GM12801 (cell line): Measurements from ENCODE around the gene TMPRSS11E.

Experiments
- CTCF ChIP-seq: IDR thresholded peaks from one replicate; pipeline ENCODE4 v1.5.1; 2011; ENCODE audit warnings: control low read depth; ENCODE audit not compliant: insufficient read length; ENCODE audit errors: extremely low read depth

TMPRSS11E gene

GRCh38 chr4:68451246-68452211, 4.3 kb downstream of the TMPRSS11E start:
- no peak for TF ChIP-seq CTCF

GRCh38 chr4:68460085-68460484, 12.8 kb downstream of the TMPRSS11E start:
- no peak for TF ChIP-seq CTCF

GRCh38 chr4:68461790-68462189, 14.5 kb downstream of the TMPRSS11E start:
- TF ChIP-seq CTCF, result no peak

GRCh38 chr4:68462691-68463090, 15.4 kb downstream of the TMPRSS11E start:
- TF ChIP-seq CTCF, result no peak

GRCh38 chr4:68463796-68464195, 16.5 kb downstream of the TMPRSS11E start:
- no peak for TF ChIP-seq CTCF

- TF ChIP-seq CTCF, result no peak
Observed at GRCh38 chr4:68465058-68465457, 17.8 kb downstream of the TMPRSS11E start.

GRCh38 chr4:68466185-68466584, 18.9 kb downstream of the TMPRSS11E start:
- TF ChIP-seq CTCF, result no peak
